ENCODE measurements around the gene BPHL.
"Not testable (repeated sequence)": the region's sequence is repeated elsewhere in the genome, so short reads cannot be mapped to it uniquely, and the experiment has no call there.

BPHL gene

DNA sequence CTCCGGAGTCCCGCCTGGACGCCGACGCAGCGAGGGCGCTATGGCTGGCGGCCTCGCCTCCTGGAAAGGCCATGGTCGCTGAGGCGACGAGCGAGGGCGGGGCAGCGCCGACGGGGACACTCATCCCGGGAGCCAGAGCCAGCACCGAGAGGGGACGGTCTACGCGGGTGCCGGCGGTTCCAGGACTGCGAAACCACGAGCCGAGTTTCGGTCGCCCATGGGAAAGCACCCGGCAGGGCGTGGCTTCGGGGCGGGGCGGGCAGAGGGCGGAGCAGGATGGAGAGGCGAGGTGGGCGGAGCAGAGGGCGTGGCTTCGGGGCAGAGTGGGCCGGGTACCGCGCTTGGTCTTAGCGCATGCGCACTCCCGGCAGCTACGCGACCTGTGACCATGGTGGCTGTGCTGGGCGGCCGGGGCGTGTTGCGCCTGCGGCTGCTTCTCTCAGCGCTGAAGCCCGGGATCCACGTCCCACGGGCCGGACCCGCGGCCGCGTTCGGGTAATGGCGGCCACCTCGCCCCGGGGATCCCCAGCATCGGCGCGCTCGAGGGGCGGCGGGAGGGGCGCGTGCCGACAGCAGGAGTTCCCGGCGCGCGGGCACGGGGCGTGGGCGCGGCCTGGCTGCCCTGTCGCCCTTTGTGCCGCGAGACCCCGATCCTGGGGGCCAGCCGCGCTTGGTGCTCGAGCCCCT lies at the start of gene BPHL:
TSS of gene BPHL (plus strand) at position 359 of the 687 bp plus-strand sequence. CDS start at position 389, 30 bp downstream.
- DNase-seq, result peak; percentile 97 to 98

DNA sequence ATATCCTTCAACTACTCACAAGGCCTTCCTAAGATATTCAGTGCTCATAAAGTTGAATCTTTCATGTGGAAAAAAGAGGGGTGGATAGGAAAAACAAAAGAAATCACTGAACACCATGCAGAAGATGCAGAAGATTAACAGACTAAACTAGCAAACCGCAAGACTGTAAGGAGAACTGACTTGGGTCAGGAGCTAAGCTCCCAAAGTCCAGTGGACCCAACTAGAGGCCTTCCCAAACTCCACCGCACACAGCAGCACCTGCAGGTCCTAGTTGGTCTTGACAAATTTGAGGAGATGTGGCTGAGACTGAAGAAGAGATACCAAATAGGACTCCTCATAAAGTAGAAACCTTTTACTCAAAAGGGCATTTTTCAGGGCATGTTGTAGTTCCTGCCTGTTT lies 46.9 kb upstream of the BPHL start:
- DNase-seq, result no peak

- DNase-seq, result no peak
Observed at GRCh38 chr6:3072798-3073197, 45.7 kb upstream of the BPHL start.

DNA sequence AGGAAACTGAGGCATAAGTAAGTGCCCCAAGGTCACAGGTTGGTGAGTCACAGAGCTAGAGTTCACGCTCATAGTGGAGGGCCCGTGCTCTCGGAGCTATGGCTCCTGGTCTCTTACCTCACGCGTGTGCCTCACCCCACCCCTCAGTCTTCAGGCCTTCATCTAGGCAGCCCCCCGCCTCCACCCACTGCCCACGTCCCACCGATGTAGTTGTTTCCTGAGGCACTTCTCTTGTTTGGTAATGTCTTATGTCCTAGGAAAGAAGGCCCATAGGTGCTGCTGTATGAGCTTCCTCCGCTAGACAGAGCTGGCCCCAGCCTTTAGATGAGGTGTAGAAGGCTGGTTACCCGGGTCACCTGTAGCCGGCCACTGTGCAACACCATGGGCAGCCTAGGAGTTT lies 45.1 kb upstream of the BPHL start:
- no peak for DNase-seq

GRCh38 chr6:3075772-3076113 lies 42.8 kb upstream of the BPHL start:
- DNase-seq, result no peak

- no peak for DNase-seq
Observed at GRCh38 chr6:3076320-3076719, 42.2 kb upstream of the BPHL start.

DNA sequence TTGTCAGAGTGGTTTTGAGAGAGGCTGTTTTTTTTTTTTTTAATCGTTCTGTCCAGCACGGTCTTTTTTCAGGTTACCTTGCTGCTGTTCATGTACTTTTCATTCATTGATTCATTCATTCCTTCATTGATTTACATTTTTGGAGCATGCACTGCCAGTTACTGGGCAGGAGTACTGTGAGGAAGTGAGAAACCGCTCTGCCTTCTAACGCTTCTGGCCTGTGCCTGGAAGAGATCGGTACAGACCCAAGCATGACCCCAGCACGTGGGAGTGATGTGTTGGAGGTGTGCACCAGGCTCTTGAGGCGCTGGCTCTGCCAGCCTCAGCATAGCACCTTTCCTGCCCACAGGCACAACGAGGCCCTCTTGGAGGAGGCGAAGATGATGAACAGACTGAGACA lies 41.1 kb upstream of the BPHL start:
- no peak for DNase-seq

DNA sequence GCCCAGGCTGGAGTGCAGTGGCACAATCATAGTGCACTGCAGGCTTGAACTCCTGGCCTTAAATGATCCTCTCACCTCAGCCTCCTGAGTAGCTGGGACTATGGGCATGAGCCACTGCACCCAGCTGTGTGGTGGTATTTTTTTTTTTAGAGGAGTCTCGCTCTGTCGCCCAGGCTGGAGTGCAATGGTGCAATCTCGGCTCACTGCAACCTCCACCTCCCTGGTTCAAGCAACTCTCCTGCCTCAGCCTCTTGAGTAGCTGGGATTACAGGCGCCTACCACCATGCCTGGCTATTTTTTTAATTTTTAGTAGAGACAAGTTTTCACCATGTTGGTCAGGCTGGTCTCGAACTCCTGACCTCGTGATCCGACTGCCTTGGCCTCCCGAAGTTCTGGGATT lies 39.6 kb upstream of the BPHL start:
- not testable (repeated sequence) for DNase-seq

- DNase-seq, result no peak
Observed at GRCh38 chr6:3079682-3080081, 38.8 kb upstream of the BPHL start.

DNA sequence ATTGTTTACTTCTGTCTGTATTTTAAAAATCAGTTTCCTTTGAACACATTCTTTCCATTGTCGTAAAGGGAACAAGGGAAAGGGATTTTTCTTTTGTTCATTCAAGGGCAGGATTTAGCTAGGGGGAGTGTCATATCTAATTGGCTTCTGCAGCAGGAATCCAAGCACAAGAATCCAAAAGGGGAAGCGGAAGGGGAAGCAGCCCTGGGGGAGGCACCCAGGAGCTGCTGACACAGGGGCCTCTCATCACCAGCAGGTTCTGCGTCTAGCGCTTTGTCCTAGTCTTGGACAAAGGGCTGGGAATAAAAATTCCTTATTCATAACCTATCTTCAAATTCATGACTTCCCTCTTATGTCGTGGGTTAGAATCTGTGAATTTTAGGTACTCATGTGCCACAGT lies 36.6 kb upstream of the BPHL start:
- DNase-seq, result no peak

GRCh38 chr6:3085074-3085473 lies 33.4 kb upstream of the BPHL start:
- DNase-seq, result no peak

DNA sequence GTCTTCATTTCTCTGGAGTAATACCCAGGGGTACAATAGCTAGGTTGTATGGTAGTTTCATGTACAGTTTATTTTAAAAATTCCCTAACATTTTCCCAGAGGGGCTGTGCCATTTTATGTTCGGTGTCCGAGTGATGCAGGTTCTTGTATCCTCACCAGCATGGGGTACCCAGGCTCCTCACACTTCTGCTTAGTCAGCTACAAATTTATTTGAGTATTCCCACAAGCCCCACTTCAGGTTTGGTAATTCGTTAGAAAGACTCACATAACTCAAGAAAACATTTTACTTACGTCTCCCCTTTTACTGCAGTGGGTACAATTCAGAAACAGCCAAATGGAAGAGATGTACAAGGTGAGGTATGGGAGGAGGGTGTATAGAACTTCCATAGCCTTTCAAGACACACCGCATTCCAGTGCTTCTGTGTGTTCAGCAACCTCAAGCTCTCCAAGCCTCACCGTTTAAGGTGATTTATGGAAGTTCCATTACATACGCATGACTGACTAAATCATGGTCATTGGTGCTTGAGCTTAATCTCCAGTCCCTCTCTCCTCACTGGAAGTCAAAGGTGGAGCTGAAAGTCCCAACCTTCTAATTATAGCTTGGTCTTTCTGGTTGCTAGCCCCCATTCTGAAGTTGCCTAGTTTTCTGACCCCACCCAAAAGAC lies 32.1 kb upstream of the BPHL start:
- DNase-seq, result no peak

DNA sequence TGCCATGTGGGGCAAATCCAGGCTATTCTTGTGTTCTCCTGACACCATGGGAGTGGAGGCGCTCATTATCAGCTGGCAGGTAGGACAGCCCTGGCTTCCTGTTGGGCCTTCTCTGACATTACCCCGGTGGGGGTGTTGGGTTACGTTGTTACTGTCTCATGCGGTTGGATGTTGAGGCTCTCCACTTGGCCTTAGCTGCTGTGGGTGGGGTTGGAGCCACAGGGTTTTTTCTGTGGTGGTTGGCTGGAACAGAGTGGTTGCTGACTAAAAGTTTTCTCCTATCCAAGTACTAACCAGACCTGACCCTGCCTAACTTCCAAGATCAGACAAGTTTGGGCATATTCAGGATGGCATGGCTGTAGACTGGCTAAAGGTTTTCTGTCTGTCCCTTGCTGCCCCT lies 30.1 kb upstream of the BPHL start:
- peak in 1 of 2 donors; percentile 9 for DNase-seq

DNA sequence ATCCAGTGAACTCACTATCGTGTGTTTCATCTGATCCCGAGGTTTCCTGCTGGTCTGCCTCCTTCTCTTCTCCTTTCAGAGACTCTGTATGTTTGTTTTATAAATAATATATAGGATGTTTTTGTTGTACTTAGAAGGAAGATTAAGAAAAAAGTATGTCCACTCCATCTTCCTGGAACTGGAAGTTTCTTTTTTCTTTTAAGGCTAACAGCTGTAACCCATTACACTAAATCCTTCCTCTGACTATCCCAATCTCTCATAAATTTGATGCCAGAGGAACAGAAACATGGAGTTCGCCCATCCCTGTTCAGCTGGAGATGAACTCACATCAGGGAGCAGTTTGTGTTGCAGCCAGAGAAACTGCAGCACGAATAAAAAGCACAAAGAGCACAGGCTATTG lies 29.5 kb upstream of the BPHL start:
- no peak for DNase-seq

- no peak for DNase-seq
Observed at GRCh38 chr6:3090013-3090412, 28.5 kb upstream of the BPHL start.

- no peak for DNase-seq
Observed at GRCh38 chr6:3094815-3095214, 23.7 kb upstream of the BPHL start.

DNA sequence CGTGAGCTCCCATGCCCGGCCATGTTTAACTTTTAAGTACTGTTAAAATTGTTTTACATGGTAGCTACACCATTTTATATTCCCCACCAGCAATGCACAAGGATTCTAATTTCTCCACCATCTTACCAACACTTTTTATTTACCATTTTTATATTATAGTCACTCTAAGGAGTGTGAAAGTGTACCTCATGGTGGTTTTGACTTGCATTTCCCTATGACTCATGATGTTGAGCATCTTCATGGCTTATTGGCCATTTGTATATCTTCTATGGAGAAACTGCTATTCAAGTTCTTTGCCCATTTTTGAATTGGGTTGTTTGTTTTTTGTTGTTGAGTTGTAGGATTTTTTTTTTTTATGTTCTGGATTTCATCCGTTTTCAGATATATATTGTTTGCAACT lies 15.6 kb upstream of the BPHL start:
- DNase-seq, result no peak

GRCh38 chr6:3108746-3109414 lies 9.6 kb upstream of the BPHL start:
- DNase-seq, result no peak

DNA sequence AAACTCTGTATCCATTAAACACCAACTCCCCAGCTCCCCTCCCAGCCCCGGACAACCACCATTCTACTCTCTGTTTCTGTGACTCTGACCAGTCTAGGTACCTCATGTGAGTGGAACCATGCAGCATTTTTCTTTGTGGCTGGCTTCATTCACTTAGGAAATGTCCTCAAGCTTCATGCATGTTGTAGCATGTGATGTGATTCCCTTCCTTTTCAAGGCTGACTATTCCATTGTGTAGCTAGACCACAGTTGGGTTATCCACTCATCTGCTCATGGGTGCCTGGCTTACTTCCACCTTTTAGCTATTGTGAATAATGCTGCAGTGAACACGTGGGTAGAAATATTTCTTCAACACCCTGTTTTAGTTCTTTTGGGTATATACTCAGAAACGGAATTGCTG lies 8.8 kb upstream of the BPHL start:
- no peak for DNase-seq

DNA sequence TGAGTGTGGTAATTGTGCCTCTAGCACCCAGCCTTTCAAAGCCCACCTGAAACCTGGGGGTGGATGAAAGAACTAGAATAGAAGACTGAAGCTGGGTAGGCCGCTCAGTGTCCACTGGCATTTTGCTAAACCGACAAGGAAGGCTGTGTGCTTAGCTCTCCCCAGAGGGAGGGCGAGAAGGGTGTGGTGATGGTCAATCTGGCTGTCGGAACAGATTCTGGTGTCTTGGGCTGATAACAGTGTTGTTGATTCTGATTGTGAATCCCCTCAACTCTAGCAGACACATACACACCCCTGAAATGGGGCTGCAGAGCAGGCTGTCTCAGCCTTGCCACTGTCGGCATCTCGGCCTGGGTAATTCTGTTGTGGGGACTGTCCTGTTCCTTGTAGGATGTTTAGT lies 4.1 kb upstream of the BPHL start:
- no peak for DNase-seq

DNA sequence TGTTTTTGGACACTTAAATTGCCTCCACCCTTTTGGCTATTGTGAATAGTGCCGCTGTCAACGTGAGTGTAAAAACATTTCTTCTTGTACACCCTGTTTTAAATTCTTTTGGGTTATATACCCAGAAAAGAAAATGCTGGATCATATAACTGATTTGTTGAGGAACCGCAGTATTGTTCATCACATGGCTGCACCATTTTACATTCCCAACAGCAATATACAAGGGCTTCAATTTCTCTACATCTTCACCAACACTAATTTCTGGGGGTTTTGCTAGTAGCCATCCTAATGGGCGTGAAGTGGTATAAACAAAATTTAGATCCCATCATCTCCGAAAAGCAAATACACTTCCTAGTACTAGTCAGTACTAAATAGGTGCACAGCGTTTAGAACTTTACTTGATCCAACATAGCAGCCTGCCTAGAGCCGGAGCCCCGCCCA lies 579 bp upstream of the BPHL start:
- DNase-seq, result no peak

- DNase-seq, result no peak
Observed at GRCh38 chr6:3119040-3119723, 671 bp downstream of the BPHL start.

DNA sequence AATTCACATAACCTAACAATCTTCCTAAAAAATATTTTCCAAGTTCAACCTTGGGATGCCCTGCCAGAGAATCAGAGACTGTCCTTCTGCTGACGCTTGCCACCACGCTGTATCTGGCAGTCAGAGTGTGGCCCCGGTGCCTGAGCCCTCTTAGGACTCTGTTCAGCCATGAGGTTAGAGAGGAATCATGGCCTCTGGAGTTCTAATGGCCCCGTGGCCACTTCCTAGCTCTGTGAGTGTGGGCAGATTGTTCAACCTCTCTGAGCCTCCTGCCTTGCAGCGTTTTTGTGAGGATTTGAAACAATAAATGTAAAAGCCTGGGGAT lies 2.2 kb downstream of the BPHL start:
- DNase-seq, result no peak

DNA sequence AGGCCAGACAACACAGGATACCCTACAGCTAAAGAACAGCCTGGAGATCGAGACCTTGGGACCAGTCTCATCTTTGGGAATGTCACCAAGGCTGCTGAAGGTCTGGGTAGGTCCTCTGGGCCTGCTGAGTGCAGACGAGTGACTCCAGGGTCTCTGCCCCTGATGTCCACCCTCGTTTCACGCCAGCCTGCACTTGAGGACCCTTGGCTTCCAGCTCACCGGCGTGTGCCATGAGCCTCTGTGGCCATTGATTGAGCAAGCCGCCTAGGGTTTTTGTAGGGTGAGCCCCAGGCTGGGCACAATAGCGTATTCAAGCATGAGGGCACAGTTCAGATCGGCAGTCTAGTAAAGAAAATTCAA lies 4.3 kb downstream of the BPHL start:
- DNase-seq, result no peak

Measured in CD4-positive, alpha-beta T cell treated with Interleukin-4 for 1 hour (primary cell).